ENCODE measurements around the gene BTNL9. TPM values are rescaled to one million over a fixed set of nuclear protein-coding genes. Genes with fewer than 3 reads are reported as not detected.

BTNL9 gene
- total RNA-seq, 1 experiment from 2014 or later: 0.96 TPM

- H3K4me1 ChIP-seq (ENCODE audit: insufficient read depth, low read length): 0 out of 2 replicates have a peak, but pooled peaks cover 2% of the 10 kb centered on the region
- no peak overlapping the region for H3K27ac ChIP-seq (ENCODE audit: insufficient read length, low read depth, low read length)
- H2BK20ac ChIP-seq (ENCODE audit: low read depth, low read length, poor library complexity, severe bottlenecking): no peak overlapping the region
Observed at GRCh38 chr5:181054138-181054537, 14.1 kb downstream of the BTNL9 start.

More at GRCh38 chr5:181054138-181054537, 14.1 kb downstream of the BTNL9 start:
- Histone ChIP-seq H3K18ac (ENCODE audit: insufficient read length, low read depth, low read length) (no peak overlapping the region), H2BK5ac (ENCODE audit: insufficient read length, low read length) (no peak overlapping the region), H4K5ac (ENCODE audit: insufficient read length, low read depth, low read length) (no peak overlapping the region), H3K23me2 (ENCODE audit: insufficient read length, low read depth, low read length, poor library complexity, severe bottlenecking) (peaks cover 19% of the 10 kb centered on the region), H3K79me2 (ENCODE audit: insufficient read depth, low read length) (no peaks in the 10 kb centered on the region), H4K91ac (ENCODE audit: insufficient read length, low read depth, low read length) (no peak overlapping the region), H2BK15ac (ENCODE audit: low read depth, low read length) (no peak overlapping the region), H3K4me2 (ENCODE audit: insufficient read depth, insufficient read length, low read length) (peak overlapping the region; percentile 91), H2AFZ (ENCODE audit: low read length) (no peak overlapping the region), H3K56ac (ENCODE audit: insufficient read length, low read depth, low read length) (no peak overlapping the region), H3K27me3 (ENCODE audit: insufficient read depth, low read length) (peaks cover 59% of the 10 kb centered on the region), H3K23ac (ENCODE audit: insufficient read length, low read depth, low read length) (no peak overlapping the region), H3K14ac (ENCODE audit: insufficient read depth, low read length) (no peak overlapping the region), H2AK5ac (ENCODE audit: insufficient read length, low read length) (no peak overlapping the region), H3K4ac (ENCODE audit: low read depth, low read length) (no peak overlapping the region), H4K20me1 (ENCODE audit: control insufficient read depth, insufficient read depth, insufficient read length) (no peaks in the 10 kb centered on the region), H3K79me1 (ENCODE audit: insufficient read depth, low read depth, low read length, poor library complexity, severe bottlenecking) (no peaks in the 10 kb centered on the region), H2BK12ac (ENCODE audit: insufficient read length, low read depth, low read length) (no peak overlapping the region), H3T11ph (ENCODE audit: low read length) (no peak overlapping the region), H3K9me3 (ENCODE audit: control insufficient read depth, low read depth, low read length) (no peaks in the 10 kb centered on the region), H4K8ac (replicated peaks; ENCODE audit: insufficient read length, low read depth, low read length) (no peak overlapping the region), H2BK120ac (ENCODE audit: low read depth, low read length, poor library complexity, severe bottlenecking) (no peak overlapping the region), H3K9ac (ENCODE audit: extremely low read depth, insufficient read length, low read length) (no peak overlapping the region)
- Mint-ChIP-seq H3K36me3 (ENCODE audit: insufficient read depth in 1 of 3, low read depth in 3 of 3) (peaks cover 0 to 1% (median 0%) of the 10 kb centered on the region in 3 experiments; a peak in 1 of 7 replicates), H3K27ac (no peak overlapping the region), H3K27me3 (ENCODE audit: low read depth) (peaks cover 94% of the 10 kb centered on the region), H3K4me3 (peak overlapping the region; percentile 73 to 91), H3K4me1 (peaks cover 24 to 27% of the 10 kb centered on the region in 2 experiments), H3K9me3 (peaks cover 5 to 8% of the 10 kb centered on the region in 2 experiments; a peak in 4 of 5 replicates)
- TF ChIP-seq, protein P1, sequence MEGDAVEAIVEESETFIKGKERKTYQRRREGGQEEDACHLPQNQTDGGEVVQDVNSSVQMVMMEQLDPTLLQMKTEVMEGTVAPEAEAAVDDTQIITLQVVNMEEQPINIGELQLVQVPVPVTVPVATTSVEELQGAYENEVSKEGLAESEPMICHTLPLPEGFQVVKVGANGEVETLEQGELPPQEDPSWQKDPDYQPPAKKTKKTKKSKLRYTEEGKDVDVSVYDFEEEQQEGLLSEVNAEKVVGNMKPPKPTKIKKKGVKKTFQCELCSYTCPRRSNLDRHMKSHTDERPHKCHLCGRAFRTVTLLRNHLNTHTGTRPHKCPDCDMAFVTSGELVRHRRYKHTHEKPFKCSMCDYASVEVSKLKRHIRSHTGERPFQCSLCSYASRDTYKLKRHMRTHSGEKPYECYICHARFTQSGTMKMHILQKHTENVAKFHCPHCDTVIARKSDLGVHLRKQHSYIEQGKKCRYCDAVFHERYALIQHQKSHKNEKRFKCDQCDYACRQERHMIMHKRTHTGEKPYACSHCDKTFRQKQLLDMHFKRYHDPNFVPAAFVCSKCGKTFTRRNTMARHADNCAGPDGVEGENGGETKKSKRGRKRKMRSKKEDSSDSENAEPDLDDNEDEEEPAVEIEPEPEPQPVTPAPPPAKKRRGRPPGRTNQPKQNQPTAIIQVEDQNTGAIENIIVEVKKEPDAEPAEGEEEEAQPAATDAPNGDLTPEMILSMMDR (conservative IDR thresholded peaks at IDR 0.05): no peak
- no peak for DNase-seq
- no CpG with 5 or more reads among the region's 7 CpGs for WGBS (ENCODE audit: extremely low coverage, insufficient read length, low lambda C conversion rate)
